LNCAP (cell line): ENCODE results near the gene SMARCAL1.

ENCODE experiments used
- CTCF ChIP-seq: fragments of 450-650 bp; IDR thresholded peaks from 2 replicates; pipeline ENCODE4 v1.5.1; 2017; ENCODE audit warnings: mild to moderate bottlenecking

The SMARCAL1 gene

DNA sequence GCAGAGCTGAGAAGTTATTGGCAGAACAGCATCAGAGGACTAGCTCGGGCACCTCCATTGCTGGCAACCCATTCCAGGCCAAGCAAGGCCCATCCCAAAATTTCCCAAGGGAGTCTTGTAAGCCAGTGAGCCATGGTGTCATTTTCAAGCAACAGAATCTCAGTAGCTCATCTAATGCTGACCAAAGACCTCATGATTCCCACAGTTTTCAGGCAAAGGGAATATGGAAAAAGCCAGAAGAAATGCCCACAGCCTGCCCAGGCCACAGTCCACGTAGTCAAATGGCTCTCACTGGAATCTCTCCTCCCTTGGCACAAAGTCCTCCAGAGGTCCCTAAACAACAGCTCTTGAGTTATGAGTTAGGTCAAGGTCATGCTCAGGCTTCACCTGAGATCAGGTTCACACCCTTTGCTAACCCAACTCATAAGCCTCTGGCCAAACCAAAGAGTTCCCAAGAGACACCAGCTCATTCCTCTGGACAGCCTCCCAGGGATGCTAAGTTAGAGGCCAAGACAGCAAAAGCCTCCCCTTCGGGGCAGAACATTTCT is 2.6 kb downstream of the SMARCAL1 start:
- no peak for TF ChIP-seq CTCF

DNA sequence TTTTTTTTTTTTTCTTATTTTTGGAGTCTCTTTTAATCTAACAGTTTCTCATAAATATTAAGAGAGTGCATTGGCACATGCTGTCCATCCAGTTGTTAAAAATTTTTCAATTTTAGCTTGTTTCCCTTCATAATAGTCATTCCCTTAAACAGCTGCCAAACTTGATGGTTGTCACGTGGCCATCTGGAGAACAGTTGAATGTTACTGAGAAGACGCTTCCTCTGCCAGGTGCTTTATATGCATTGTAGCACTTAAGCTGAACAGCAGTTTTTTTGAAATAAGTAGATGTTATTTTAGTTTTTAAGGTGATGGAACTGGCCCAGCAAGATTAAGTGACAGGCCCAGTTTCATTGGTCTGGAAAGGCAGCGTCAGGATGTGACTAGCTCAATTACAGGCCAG is 3.3 kb downstream of the SMARCAL1 start:
- TF ChIP-seq CTCF: no peak

- no peak for TF ChIP-seq CTCF
Observed at GRCh38 chr2:216416571-216417307, 4.5 kb downstream of the SMARCAL1 start.

- no peak for TF ChIP-seq CTCF
Observed at GRCh38 chr2:216418981-216419380, 6.7 kb downstream of the SMARCAL1 start.

- TF ChIP-seq CTCF: no peak
Observed at GRCh38 chr2:216420367-216421101, 8.2 kb downstream of the SMARCAL1 start.

DNA sequence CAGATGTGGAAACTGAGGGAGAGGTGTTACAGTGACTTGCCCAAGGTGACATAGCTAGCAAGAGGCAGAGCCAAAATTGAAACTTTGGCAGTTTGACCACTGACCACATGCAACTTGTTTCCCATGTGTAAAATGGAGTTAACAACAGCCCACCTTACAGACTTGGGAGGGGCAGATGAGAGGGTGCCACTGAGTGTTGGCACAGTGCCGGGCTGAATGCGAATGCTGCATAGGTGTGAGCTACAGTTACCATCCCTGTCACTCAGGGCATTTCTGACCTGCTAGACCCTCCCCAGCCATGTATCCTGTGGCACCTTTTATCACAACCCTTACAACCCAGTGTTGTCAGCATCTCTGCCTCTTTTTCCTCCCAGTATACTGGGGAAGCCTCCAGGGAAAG is 10.8 kb downstream of the SMARCAL1 start:
- TF ChIP-seq CTCF: no peak

DNA sequence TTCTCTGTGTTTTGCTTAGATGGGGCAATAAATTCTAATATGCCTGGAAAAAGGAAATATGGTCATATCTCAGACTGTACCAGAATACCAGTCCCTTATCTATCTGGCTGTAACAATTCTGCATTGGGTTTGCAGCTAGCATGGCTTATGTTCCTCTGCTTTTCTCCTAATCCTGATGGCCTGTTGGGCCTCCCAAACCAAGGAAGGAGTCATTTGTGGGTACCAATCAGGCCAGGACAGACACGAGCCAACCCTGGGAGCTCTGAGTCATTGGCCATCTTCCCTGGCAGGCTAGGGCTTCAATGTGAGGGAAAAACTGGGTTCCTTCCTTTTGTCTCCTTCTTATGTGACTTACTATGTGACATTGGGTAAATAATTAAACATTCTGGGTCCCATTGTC is 12.0 kb downstream of the SMARCAL1 start:
- TF ChIP-seq CTCF: no peak
